Measurements from ENCODE around the gene GSTM4. TPM values are rescaled to one million over a fixed set of nuclear protein-coding genes. Genes with fewer than 3 reads are reported as not detected.

The GSTM4 gene
- polyA plus RNA-seq, 2 of the 4 experiments (the other 2 are of a cell fraction), result 13.0 to 17.2 TPM

GRCh38 chr1:109632671-109633346 is 23.1 kb upstream of the GSTM4 start (continued):
- TF ChIP-seq ELK1 (IDR thresholded peaks at IDR 0.05; ENCODE audit: low read depth, low read length) (no peak), ESRRA (IDR thresholded peaks at IDR 0.05; ENCODE audit: borderline replicate concordance, low read length) (no peak), HOXB5 (CRISPR knock-in tag; IDR thresholded peaks at IDR 0.05) (no peak), KDM1A (IDR thresholded peaks at IDR 0.05; ENCODE audit: low read depth) (no peak), RFX5 (IDR thresholded peaks at IDR 0.05) (no peak)

GRCh38 chr1:109634292-109634691 is 21.6 kb upstream of the GSTM4 start:
- ChIA-PET POLR2A (no interaction called here), CTCF (interaction anchor here (1.3 to 21.4 kb wide), 4 partner anchors 9 to 140 kb away, joined by 3 to 295 read pairs (median 118); partner anchors contain the start of gene GSTM4)
- H3K27ac ChIP-seq, result no peak overlapping the region
- H3K4me1 ChIP-seq, result peaks cover 27% of the 10 kb centered on the region
- DNase-seq (ENCODE audit: low read depth in 1 of 2, low spot score in 1 of 2) (no peak), ATAC-seq (no peak), FAIRE-seq (no peak)
- no peak overlapping the region for H3K4me3 ChIP-seq
- no peaks in the 10 kb centered on the region for H3K9me3 ChIP-seq
- WGBS (ENCODE audit: missing lambda C conversion rate), result 76% methylated on average over 6 of the region's 6 CpGs
- TF ChIP-seq TP53 (CRISPR knock-in tag; IDR thresholded peaks at IDR 0.05) (no peak), ZSCAN20 (CRISPR knock-in tag; IDR thresholded peaks at IDR 0.05) (no peak), KDM5A (IDR thresholded peaks at IDR 0.05) (no peak), HOXA7 (CRISPR knock-in tag; IDR thresholded peaks at IDR 0.05) (no peak), RFX5 (IDR thresholded peaks at IDR 0.05) (no peak), EHMT2 (IDR thresholded peaks at IDR 0.05; ENCODE audit: low read depth) (no peak), ELK1 (IDR thresholded peaks at IDR 0.05; ENCODE audit: low read depth, low read length) (no peak), HMGXB4 (CRISPR knock-in tag; IDR thresholded peaks at IDR 0.05; ENCODE audit: borderline replicate concordance) (no peak)
- no peak overlapping the region for H3K4me2 ChIP-seq

GRCh38 chr1:109634771-109635750 is 20.8 kb upstream of the GSTM4 start:
- 82% methylated on average over 10 of the region's 13 CpGs for WGBS (ENCODE audit: missing lambda C conversion rate)
- ATAC-seq, result no peak
- CTCF ChIA-PET, result interaction anchor here (1.3 to 21.4 kb wide), 6 partner anchors 8 to 349 kb away, joined by 3 to 295 read pairs (median 24); partner anchors contain the start of genes AHCYL1 and GSTM4

More at GRCh38 chr1:109634771-109635750, 20.8 kb upstream of the GSTM4 start:
- no peaks in the 10 kb centered on the region for H3K9me3 ChIP-seq
- FAIRE-seq (no peak), DNase-seq (ENCODE audit: low read depth in 1 of 2, low spot score in 1 of 2) (no peak)
- peak overlapping the region in 1 of 2 experiments; percentile 50; a peak in 1 of 6 replicates for H3K27ac ChIP-seq
- no peak overlapping the region for H3K4me2 ChIP-seq
- no peak overlapping the region for H3K4me3 ChIP-seq
- POLR2A ChIA-PET, result interaction anchor here (0.6 to 1.9 kb wide), 2 partner anchors 86 to 147 kb away, joined by 3 to 9 read pairs; partner anchors contain the start of gene GNAI3
- H3K4me1 ChIP-seq, result peaks cover 27% of the 10 kb centered on the region
- no peak for TF ChIP-seq ZC3H11A (IDR thresholded peaks at IDR 0.05)
- no peak for TF ChIP-seq CHD4 (IDR thresholded peaks at IDR 0.05; ENCODE audit: borderline replicate concordance)
- TF ChIP-seq JUNB (IDR thresholded peaks at IDR 0.05), result no peak
- no peak for TF ChIP-seq SREBF2 (IDR thresholded peaks at IDR 0.05)
- no peak for TF ChIP-seq CTCF (IDR thresholded peaks at IDR 0.05)
- no peak for TF ChIP-seq EHF (CRISPR knock-in tag; IDR thresholded peaks at IDR 0.05)
- no peak for TF ChIP-seq ZNF302 (CRISPR knock-in tag; IDR thresholded peaks at IDR 0.05)
- no peak for TF ChIP-seq NPAS2 (CRISPR knock-in tag; IDR thresholded peaks at IDR 0.05; ENCODE audit: borderline replicate concordance)
- TF ChIP-seq BHLHE40 (IDR thresholded peaks at IDR 0.05; ENCODE audit: low read depth, low read length), result no peak
- TF ChIP-seq HOXB13 (CRISPR knock-in tag; IDR thresholded peaks at IDR 0.05; ENCODE audit: low read depth), result no peak
- no peak for TF ChIP-seq RARB (CRISPR knock-in tag; IDR thresholded peaks at IDR 0.05)
- no peak for TF ChIP-seq POLR2AphosphoS2 (conservative IDR thresholded peaks at IDR 0.05; ENCODE audit: low read length)
- TF ChIP-seq USF2 (IDR thresholded peaks at IDR 0.05), result no peak
- TF ChIP-seq POLR2A (IDR thresholded peaks at IDR 0.05; ENCODE audit: low read length), result no peak
